ENCODE results near the gene SBK3. TPM values are rescaled to one million over a fixed set of nuclear protein-coding genes. Genes with fewer than 3 reads are reported as not detected.

SBK3 gene
- total and polyA plus RNA-seq, 2 of the 8 experiments (the other 6 are each of a cell fraction or from before 2014, with no cell fraction given), result 0.76 to 1.5 TPM

GRCh38 chr19:55580628-55581144 lies 35.3 kb upstream of the SBK3 start, which contains the start of gene ZNF579 (continued):
- TF ChIP-seq KDM4A (IDR thresholded peaks at IDR 0.05; ENCODE audit: low read depth, low read length, severe bottlenecking) (peak; percentile 39), SIN3A (conservative IDR thresholded peaks at IDR 0.05 in 1 of 2, IDR thresholded peaks at IDR 0.05 in 1 of 2; ENCODE audit: low read depth in 1 of 2, low read length in 2 of 2) (peak; percentile 65 to 78; a peak in 2 of 4 replicates), SIX5 (IDR thresholded peaks at IDR 0.05; ENCODE audit: low read depth, low read length) (no peak), TAF1 (IDR thresholded peaks at IDR 0.05; ENCODE audit: low read depth, low read length) (peak; percentile 40; the same call in 1 of the 2 replicates), CEBPB (IDR thresholded peaks at IDR 0.05; ENCODE audit: low read depth, low read length) (no peak), TBP (IDR thresholded peaks at IDR 0.05; ENCODE audit: low read depth, low read length) (peak; percentile 40; the same call in 1 of the 2 replicates), ZNF274 (IDR thresholded peaks at IDR 0.05; ENCODE audit: borderline replicate concordance, extremely low read depth, low read length) (no peak), EP300 (IDR thresholded peaks at IDR 0.05; ENCODE audit: borderline replicate concordance in 1 of 2, low read depth in 2 of 2, low read length in 2 of 2) (peak in 1 of 2 experiments; percentile 74; a peak in 1 of 3 replicates), PHF8 (conservative IDR thresholded peaks at IDR 0.05; ENCODE audit: low read depth, low read length) (no peak), BRCA1 (IDR thresholded peaks at IDR 0.05; ENCODE audit: low read depth, low read length) (no peak), BACH1 (IDR thresholded peaks at IDR 0.05; ENCODE audit: low read length) (no peak), E2F6 (IDR thresholded peaks at IDR 0.05) (no peak), SUZ12 (IDR thresholded peaks at IDR 0.05; ENCODE audit: low read length) (no peak), TCF12 (IDR thresholded peaks at IDR 0.05; ENCODE audit: low read depth, low read length) (no peak), USF2 (IDR thresholded peaks at IDR 0.05; ENCODE audit: low read length) (no peak), SAP30 (IDR thresholded peaks at IDR 0.05; ENCODE audit: insufficient read depth, insufficient replicate concordance, low read length) (no peak), SP1 (IDR thresholded peaks at IDR 0.05; ENCODE audit: low read depth, low read length) (0 out of 2 replicates have a peak, but pooled peaks have one; percentile 36), KDM5A (IDR thresholded peaks at IDR 0.05; ENCODE audit: low read length) (peak; percentile 53; the same call in 1 of the 2 replicates)
